B cell (primary cell): ENCODE results near the gene LPAR2. TPM values are rescaled to one million over a fixed set of nuclear protein-coding genes. Genes with fewer than 3 reads are reported as not detected.

Experiments
- ATAC-seq: fragments of 200-7000 bp; cut with Tn5 transposase; one replicate; pipeline ENCODE4 v1.10.0; 2021; ENCODE audit warnings: low read depth, mild to moderate bottlenecking, moderate number of reproducible peaks, moderate library complexity
- CTCF ChIA-PET: fragments of 350-600 bp; sonication (Branson Sonifier 250); formaldehyde crosslinking; loops from one replicate; lab custom pipeline; 2021; ENCODE audit warnings: antibody characterized with exemption, inconsistent platforms; lab: Charles Lee
- POLR2A ChIA-PET: fragments of 350-600 bp; sonication (Branson Sonifier 250); formaldehyde crosslinking; loops from one replicate; lab custom pipeline; 2021; ENCODE audit warnings: antibody characterized with exemption; lab: Charles Lee
- DNase-seq: peaks from one replicate; pipeline ENCODE4 v3.0.0; 2013
- H2AFZ ChIP-seq: 2 replicates; pipeline ENCODE4 v1.6.1; 2012; ENCODE audit warnings: mild to moderate bottlenecking, low read depth, low read length; ENCODE audit not compliant: insufficient read depth, poor library complexity, severe bottlenecking
- H3K27ac ChIP-seq, 2 donors: 1 replicate in 1 of 2; 2 replicates in 1 of 2; pipeline ENCODE4 v1.5.1; 2012 to 2013; ENCODE audit warnings: low read length in 2 of 2, mild to moderate bottlenecking in 2 of 2, moderate library complexity in 1 of 2
- H3K27me3 ChIP-seq, 4 experiments: fragments of 200-600 bp in 1 of 4; sonication (generic) in 1 of 4; replicated peaks in 1 of 4; 1 replicate in 2 of 4; 2 replicates in 2 of 4; pipeline versions ENCODE4 v1.6.1 to v1.7.0; 2013 to 2016; ENCODE audit warnings: low read length in 3 of 4, mild to moderate bottlenecking in 2 of 4, mixed read lengths in 1 of 4, moderate library complexity in 1 of 4; ENCODE audit not compliant: insufficient read depth in 4 of 4, control insufficient read depth in 3 of 4; ENCODE audit errors: control extremely low read depth in 1 of 4
- H3K36me3 ChIP-seq, 2 experiments: replicated peaks in 1 of 2; 1 replicate in 1 of 2; 2 replicates in 1 of 2; pipeline versions ENCODE4 v1.6.1 to v1.7.1; 2013; ENCODE audit warnings: low read length in 1 of 2; ENCODE audit not compliant: insufficient read depth in 2 of 2, control insufficient read depth in 1 of 2; ENCODE audit errors: control extremely low read depth in 1 of 2, extremely low read depth in 1 of 2
- H3K4me1 ChIP-seq, 2 donors: fragments of 200-600 bp in 1 of 2; sonication (generic) in 1 of 2; 1 replicate in 1 of 2; 2 replicates in 1 of 2; pipeline versions ENCODE4 v1.5.1 to v1.6.1; 2013 to 2017; ENCODE audit warnings: low read length in 2 of 2; ENCODE audit not compliant: control insufficient read depth in 2 of 2, insufficient read depth in 2 of 2
- H3K4me2 ChIP-seq: replicated peaks from 2 replicates; pipeline ENCODE3; 2012; ENCODE audit warnings: mild to moderate bottlenecking, low read depth, low read length; ENCODE audit not compliant: poor library complexity, severe bottlenecking
- H3K4me3 ChIP-seq, 5 experiments: fragments of 200-600 bp in 1 of 5; sonication (generic) in 1 of 5; 1 replicate in 3 of 5; 2 replicates in 2 of 5; pipeline versions ENCODE4 v1.5.1 to v1.7.0; 2011 to 2016; ENCODE audit warnings: low read length in 4 of 5, mild to moderate bottlenecking in 4 of 5, low read depth in 2 of 5, control low read depth in 1 of 5, moderate library complexity in 1 of 5; ENCODE audit not compliant: insufficient read depth in 1 of 5; ENCODE audit errors: control extremely low read depth in 1 of 5, extremely low read depth in 1 of 5
- H3K79me2 ChIP-seq: fragments of 200-600 bp; sonication (generic); one replicate; pipeline ENCODE4 v1.6.0; 2016; ENCODE audit warnings: low read length; ENCODE audit not compliant: control insufficient read depth, insufficient read depth
- H3K9ac ChIP-seq: fragments of 200-600 bp; sonication (generic); 2 replicates; pipeline ENCODE4 v1.6.1; 2017; ENCODE audit warnings: mild to moderate bottlenecking, low read length, moderate library complexity
- H3K9me3 ChIP-seq, 3 donors: one replicate each; pipeline versions ENCODE4 v1.6.1 to v1.7.1; 2013; ENCODE audit warnings: low read length in 2 of 3; ENCODE audit not compliant: control insufficient read depth in 2 of 3, insufficient read depth in 1 of 3; ENCODE audit errors: control extremely low read depth in 1 of 3
- H4K20me1 ChIP-seq: 2 replicates; pipeline ENCODE4 v1.6.0; 2012; ENCODE audit warnings: mild to moderate bottlenecking, low read length; ENCODE audit not compliant: insufficient read depth, control insufficient read depth, poor library complexity, severe bottlenecking
- H3K27ac Mint-ChIP-seq: one replicate; pipeline ENCODE4 v1.8.0; 2021; ENCODE audit warnings: mixed read lengths
- H3K27me3 Mint-ChIP-seq: one replicate; pipeline ENCODE4 v1.8.0; 2021; ENCODE audit warnings: mixed read lengths
- H3K4me1 Mint-ChIP-seq: one replicate; pipeline ENCODE4 v1.8.0; 2021; ENCODE audit warnings: mixed read lengths
- H3K4me3 Mint-ChIP-seq: one replicate; pipeline ENCODE4 v1.8.0; 2021; ENCODE audit warnings: mixed read lengths
- H3K9me3 Mint-ChIP-seq: one replicate; pipeline ENCODE4 v1.8.0; 2022; ENCODE audit warnings: mixed read lengths; ENCODE audit not compliant: insufficient read depth
- EZH2 ChIP-seq: IDR thresholded peaks from 2 replicates; pipeline ENCODE4 v1.6.1; 2012; ENCODE audit warnings: borderline replicate concordance, low read depth, mild to moderate bottlenecking, moderate library complexity, low read length; ENCODE audit not compliant: insufficient read depth, poor library complexity, severe bottlenecking
- WGBS: methylation state at CpG from one replicate; pipeline ENCODE4 v1.1.5; 2013; ENCODE audit warnings: missing lambda C conversion rate; ENCODE audit not compliant: insufficient coverage; 5-methylcytosine and 5-hydroxymethylcytosine counted together
- intact Hi-C: fragments of 100-400 bp; cut with micrococcal nuclease; formaldehyde crosslinking; loops from one replicate; pipeline ENCODE4 v1.10.0; 2022
- polyA minus RNA-seq: library from RNA; depleted of rRNA, polyadenylated mRNA; stranded (reverse); fragments of >200 nt; gene quantifications from 2 replicates; pipeline ENCODE4 v1.2.3, GENCODE V29; 2012
- polyA plus RNA-seq: library from polyadenylated mRNA; depleted of rRNA; stranded (reverse); fragments of >200 nt; gene quantifications from 2 replicates; pipeline ENCODE4 v1.2.3, GENCODE V29; 2012
- total RNA-seq, 2 donors: library from RNA; stranded (reverse); fragments of 120-200 nt in 1 of 2; gene quantifications; 1 replicate in 1 of 2; 2 replicates in 1 of 2; pipeline versions ENCODE4 v1.2.3 to v1.2.4, GENCODE V29; 2013 to 2022
- TF ChIP-seq, protein P1 (sequence below): fragments of 200-600 bp; IDR thresholded peaks from one replicate; pipeline ENCODE4 v1.8.0; 2022; ENCODE audit warnings: antibody characterized with exemption, mild to moderate bottlenecking

Gene LPAR2
- total RNA-seq (27.1 and 30.3 TPM in 2 replicates), polyA plus RNA-seq (37.2 and 46.8 TPM in 2 replicates), polyA minus RNA-seq (16.0 and 29.1 TPM in 2 replicates)
- total RNA-seq (2013), result 7.7 TPM

DNA sequence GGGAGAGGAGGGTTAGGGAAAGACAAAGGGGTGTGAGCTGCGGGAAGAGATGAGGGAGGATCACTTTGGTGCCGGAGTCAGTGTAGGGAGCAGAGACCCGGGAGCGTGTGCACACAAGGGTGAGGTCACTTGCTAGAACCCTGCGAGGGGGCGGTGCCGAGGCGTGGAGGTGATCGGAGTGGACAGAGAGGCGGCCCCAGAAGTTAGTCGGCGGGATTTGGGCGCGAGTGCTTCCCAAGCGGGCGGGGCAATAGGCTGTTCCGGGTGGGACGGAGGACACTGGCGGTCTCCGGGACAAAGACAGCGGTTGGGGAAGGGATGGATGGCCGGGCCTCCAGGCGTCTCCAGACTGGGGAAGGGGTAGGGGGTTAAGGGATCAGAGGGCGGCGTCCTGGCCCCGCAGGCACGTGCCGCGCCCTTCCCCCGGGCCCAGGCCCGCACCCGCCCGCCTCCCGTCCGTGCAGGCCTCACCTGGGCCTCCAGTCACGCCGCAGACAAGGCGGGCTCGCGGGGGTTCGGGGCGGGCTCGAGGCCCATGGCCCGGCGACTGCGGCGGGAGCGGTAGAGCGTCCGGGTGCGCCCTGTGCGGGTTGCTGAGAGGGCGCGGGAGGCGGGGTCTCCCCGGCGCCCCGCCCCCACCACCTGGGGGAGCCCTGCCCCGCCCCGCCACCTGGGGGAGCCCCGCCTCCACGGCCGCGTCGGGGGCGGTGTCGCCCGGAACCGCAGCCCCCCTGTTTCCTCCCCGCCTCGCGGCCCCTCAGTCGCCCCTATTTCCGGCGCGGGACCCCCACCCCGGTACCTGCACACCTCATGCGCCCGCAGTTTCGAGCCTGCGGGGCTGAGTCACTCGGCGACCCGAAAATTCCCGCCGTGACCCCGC, at the start of gene LPAR2:
Gene LPAR2 (minus strand): TSS at position 600 of the 880 bp plus-strand sequence. CDS start 945 bp downstream, outside the sequence.
- Mint-ChIP-seq H3K9me3 (no peaks in the 10 kb centered on the region), H3K27ac (peak within 1 kb of the TSS; percentile 95), H3K4me3 (peak within 1 kb of the TSS; percentile 92), H3K27me3 (no peaks in the 10 kb centered on the region), H3K4me1 (peaks cover 20% of the 10 kb centered on the region)
- peak within 1 kb of the TSS; percentile 77 for H3K9ac ChIP-seq
- peak within 1 kb of the TSS; percentile 36 to 79 (median 66) for H3K4me3 ChIP-seq
- H3K79me2 ChIP-seq, result no peaks in the 10 kb centered on the region
- POLR2A ChIA-PET, result interaction anchor here (0.6 to 1.4 kb wide), 8 partner anchors 9 to 112 kb away, joined by 3 to 16 read pairs (median 5); partner anchors contain the start of genes ATP13A1, NDUFA13, PBX4 and TSSK6
- H3K4me1 ChIP-seq, result peaks cover 7 to 15% of the 10 kb centered on the region in 2 donors
- peaks cover 0 to 2% (median 0%) of the 10 kb centered on the region in 3 donors for H3K9me3 ChIP-seq
- H3K27me3 ChIP-seq, result no peaks in the 10 kb centered on the region
- H2AFZ ChIP-seq, result peak within 1 kb of the TSS; percentile 76
- 2% methylated on average over 87 of the region's 87 CpGs for WGBS
- peak within 1 kb of the TSS; percentile 98 for H3K4me2 ChIP-seq
- ATAC-seq, result peak; percentile 90
- TF ChIP-seq, protein P1, sequence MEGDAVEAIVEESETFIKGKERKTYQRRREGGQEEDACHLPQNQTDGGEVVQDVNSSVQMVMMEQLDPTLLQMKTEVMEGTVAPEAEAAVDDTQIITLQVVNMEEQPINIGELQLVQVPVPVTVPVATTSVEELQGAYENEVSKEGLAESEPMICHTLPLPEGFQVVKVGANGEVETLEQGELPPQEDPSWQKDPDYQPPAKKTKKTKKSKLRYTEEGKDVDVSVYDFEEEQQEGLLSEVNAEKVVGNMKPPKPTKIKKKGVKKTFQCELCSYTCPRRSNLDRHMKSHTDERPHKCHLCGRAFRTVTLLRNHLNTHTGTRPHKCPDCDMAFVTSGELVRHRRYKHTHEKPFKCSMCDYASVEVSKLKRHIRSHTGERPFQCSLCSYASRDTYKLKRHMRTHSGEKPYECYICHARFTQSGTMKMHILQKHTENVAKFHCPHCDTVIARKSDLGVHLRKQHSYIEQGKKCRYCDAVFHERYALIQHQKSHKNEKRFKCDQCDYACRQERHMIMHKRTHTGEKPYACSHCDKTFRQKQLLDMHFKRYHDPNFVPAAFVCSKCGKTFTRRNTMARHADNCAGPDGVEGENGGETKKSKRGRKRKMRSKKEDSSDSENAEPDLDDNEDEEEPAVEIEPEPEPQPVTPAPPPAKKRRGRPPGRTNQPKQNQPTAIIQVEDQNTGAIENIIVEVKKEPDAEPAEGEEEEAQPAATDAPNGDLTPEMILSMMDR, result no peak
- TF ChIP-seq EZH2, result no peak
- CTCF ChIA-PET, result interaction anchor here (0.8 to 1.3 kb wide), 6 partner anchors 8 to 332 kb away, joined by 4 to 8 read pairs (median 6); partner anchors contain the start of genes ATP13A1 and GMIP
- intact Hi-C loops, result loop anchor here (1.0 kb wide), 3 partner anchors 10 to 40 kb away; partner anchors contain the start of genes GMIP, PBX4 and ZNF101
- no peaks in the 10 kb centered on the region for H4K20me1 ChIP-seq
- H3K36me3 ChIP-seq, result peaks cover 0 to 21% of the 10 kb centered on the region in 2 experiments
- H3K27ac ChIP-seq, result peak within 1 kb of the TSS; percentile 47 to 71
- peak; percentile 85 for DNase-seq
